Measurements from ENCODE around the gene ALMS1. TPM values are rescaled to one million over a fixed set of nuclear protein-coding genes. Genes with fewer than 3 reads are reported as not detected.
A peak's percentile ranks its signal among the peaks of the same experiment; 100 is the strongest.

Gene ALMS1, protein sequence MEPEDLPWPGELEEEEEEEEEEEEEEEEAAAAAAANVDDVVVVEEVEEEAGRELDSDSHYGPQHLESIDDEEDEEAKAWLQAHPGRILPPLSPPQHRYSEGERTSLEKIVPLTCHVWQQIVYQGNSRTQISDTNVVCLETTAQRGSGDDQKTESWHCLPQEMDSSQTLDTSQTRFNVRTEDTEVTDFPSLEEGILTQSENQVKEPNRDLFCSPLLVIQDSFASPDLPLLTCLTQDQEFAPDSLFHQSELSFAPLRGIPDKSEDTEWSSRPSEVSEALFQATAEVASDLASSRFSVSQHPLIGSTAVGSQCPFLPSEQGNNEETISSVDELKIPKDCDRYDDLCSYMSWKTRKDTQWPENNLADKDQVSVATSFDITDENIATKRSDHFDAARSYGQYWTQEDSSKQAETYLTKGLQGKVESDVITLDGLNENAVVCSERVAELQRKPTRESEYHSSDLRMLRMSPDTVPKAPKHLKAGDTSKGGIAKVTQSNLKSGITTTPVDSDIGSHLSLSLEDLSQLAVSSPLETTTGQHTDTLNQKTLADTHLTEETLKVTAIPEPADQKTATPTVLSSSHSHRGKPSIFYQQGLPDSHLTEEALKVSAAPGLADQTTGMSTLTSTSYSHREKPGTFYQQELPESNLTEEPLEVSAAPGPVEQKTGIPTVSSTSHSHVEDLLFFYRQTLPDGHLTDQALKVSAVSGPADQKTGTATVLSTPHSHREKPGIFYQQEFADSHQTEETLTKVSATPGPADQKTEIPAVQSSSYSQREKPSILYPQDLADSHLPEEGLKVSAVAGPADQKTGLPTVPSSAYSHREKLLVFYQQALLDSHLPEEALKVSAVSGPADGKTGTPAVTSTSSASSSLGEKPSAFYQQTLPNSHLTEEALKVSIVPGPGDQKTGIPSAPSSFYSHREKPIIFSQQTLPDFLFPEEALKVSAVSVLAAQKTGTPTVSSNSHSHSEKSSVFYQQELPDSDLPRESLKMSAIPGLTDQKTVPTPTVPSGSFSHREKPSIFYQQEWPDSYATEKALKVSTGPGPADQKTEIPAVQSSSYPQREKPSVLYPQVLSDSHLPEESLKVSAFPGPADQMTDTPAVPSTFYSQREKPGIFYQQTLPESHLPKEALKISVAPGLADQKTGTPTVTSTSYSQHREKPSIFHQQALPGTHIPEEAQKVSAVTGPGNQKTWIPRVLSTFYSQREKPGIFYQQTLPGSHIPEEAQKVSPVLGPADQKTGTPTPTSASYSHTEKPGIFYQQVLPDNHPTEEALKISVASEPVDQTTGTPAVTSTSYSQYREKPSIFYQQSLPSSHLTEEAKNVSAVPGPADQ (N-terminal part only)
- total RNA-seq = 25.0 TPM

DNA sequence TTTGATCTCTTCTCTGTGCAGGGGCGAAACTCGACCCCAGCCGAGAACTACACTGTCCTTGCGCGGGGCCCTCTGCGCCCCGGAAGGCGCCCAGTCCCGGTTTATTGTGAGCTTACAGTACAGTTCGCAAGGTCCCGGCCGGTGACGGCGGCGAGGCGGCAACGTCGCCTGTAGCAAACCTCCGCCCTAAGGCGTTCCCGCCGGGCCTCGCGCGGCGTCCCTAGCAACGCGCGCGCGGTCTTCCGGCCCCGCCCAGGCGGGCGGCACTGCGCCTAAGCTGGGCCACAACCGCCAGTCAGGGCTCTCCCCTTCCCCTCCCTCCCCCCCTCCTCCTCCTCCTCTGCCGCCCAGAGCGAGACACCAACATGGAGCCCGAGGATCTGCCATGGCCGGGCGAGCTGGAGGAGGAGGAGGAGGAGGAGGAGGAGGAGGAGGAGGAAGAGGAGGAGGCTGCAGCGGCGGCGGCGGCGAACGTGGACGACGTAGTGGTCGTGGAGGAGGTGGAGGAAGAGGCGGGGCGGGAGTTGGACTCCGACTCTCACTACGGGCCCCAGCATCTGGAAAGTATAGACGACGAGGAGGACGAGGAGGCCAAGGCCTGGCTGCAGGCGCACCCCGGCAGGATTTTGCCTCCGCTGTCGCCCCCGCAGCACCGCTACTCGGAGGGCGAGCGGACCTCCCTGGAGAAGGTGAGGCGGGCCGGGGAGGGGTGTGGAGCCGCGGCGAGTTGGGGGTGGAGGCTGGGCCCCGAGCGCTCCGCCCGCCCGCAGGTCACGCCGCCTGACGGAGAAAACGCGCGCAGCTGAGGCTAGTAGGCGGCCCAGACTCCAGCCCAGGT is at the start of gene ALMS1:
Gene ALMS1, plus strand, starts transcription at position 333 of the 838 bp plus-strand sequence. Its CDS starts 33 bp downstream, at position 366.
- peak in 1 of 2 donors; percentile 92 for DNase-seq (ENCODE audit: extremely low spot score in 2 of 2)
- Histone ChIP-seq H3K27ac (peak within 1 kb of the TSS; percentile 89), H3K4me3 (peak within 1 kb of the TSS; percentile 79 to 80), H3K9me3 (no peaks in the 10 kb centered on the region), H3K4me1 (peaks cover 22% of the 10 kb centered on the region), H3K27me3 (no peaks in the 10 kb centered on the region), H3K36me3 (no peaks in the 10 kb centered on the region)
- TF ChIP-seq POLR2A (IDR thresholded peaks at IDR 0.05) (no peak), POLR2AphosphoS5 (IDR thresholded peaks at IDR 0.05; ENCODE audit: insufficient read depth in 1 of 2, low read depth in 1 of 2) (peak in 1 of 2 donors; percentile 86)
- TF ChIP-seq, protein P1, sequence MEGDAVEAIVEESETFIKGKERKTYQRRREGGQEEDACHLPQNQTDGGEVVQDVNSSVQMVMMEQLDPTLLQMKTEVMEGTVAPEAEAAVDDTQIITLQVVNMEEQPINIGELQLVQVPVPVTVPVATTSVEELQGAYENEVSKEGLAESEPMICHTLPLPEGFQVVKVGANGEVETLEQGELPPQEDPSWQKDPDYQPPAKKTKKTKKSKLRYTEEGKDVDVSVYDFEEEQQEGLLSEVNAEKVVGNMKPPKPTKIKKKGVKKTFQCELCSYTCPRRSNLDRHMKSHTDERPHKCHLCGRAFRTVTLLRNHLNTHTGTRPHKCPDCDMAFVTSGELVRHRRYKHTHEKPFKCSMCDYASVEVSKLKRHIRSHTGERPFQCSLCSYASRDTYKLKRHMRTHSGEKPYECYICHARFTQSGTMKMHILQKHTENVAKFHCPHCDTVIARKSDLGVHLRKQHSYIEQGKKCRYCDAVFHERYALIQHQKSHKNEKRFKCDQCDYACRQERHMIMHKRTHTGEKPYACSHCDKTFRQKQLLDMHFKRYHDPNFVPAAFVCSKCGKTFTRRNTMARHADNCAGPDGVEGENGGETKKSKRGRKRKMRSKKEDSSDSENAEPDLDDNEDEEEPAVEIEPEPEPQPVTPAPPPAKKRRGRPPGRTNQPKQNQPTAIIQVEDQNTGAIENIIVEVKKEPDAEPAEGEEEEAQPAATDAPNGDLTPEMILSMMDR (IDR thresholded peaks at IDR 0.05) = peak in 1 of 3 experiments; percentile 21
- intact Hi-C loops (cut with DNase I) = no loop called here

DNA sequence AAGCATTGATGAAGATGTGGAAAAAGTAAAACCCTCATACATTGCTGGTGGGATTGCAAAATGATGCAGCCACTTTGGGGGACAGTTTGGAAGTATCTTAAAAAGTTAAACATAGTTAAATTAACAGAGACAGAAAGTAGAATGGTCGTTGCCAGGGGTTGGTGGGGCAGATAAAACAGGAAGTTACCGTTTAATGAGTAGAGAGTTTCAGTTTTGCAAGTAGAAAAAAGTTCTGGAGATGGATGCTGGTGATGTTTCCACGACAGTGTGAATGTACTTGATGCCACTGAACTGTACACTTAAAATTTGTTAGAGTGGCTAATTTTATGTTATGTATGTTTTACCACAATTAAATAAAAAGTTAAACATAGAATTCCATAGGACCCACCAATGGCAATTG is 47.8 kb upstream of the ALMS1 start:
- Histone ChIP-seq H3K4me3 (no peak overlapping the region), H3K27me3 (no peaks in the 10 kb centered on the region), H3K9me3 (no peaks in the 10 kb centered on the region), H3K4me1 (no peaks in the 10 kb centered on the region), H3K36me3 (no peaks in the 10 kb centered on the region), H3K27ac (no peak overlapping the region)
- intact Hi-C loops (cut with DNase I) = no loop called here
- TF ChIP-seq POLR2AphosphoS5 (IDR thresholded peaks at IDR 0.05; ENCODE audit: insufficient read depth in 1 of 2, low read depth in 1 of 2) = no peak
- no peak for TF ChIP-seq POLR2A (IDR thresholded peaks at IDR 0.05)
- TF ChIP-seq, protein P1 (IDR thresholded peaks at IDR 0.05) = no peak
- no peak for DNase-seq (ENCODE audit: extremely low spot score in 2 of 2)

DNA sequence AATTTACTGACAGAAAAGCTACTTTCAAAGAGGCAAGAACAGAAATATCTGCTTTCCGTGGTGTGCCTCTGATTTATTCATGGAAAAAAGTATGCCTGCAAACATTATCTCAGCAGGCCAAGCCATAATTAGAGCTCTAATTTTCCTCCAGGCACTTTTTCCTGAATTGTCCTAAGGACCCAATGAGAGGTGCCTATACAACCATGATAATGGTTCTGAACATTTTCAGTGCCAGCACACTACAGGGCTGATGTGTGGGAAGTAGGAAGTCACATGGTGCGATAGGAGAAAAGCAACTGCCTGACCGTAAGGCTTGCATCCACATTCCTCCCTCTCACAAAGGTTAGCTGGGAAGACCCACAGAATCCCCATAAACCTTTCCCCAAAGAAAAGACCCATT is 46.4 kb upstream of the ALMS1 start:
- TF ChIP-seq POLR2A (IDR thresholded peaks at IDR 0.05) = no peak
- TF ChIP-seq POLR2AphosphoS5 (IDR thresholded peaks at IDR 0.05; ENCODE audit: insufficient read depth in 1 of 2, low read depth in 1 of 2) = no peak
- TF ChIP-seq, protein P1 (IDR thresholded peaks at IDR 0.05) = no peak
- no peak for DNase-seq (ENCODE audit: extremely low spot score in 2 of 2)
- Histone ChIP-seq H3K4me1 (no peaks in the 10 kb centered on the region), H3K27ac (no peak overlapping the region), H3K36me3 (no peaks in the 10 kb centered on the region), H3K9me3 (no peaks in the 10 kb centered on the region), H3K4me3 (no peak overlapping the region), H3K27me3 (no peaks in the 10 kb centered on the region)
- intact Hi-C loops (cut with DNase I) = no loop called here

- Histone ChIP-seq H3K36me3 (no peaks in the 10 kb centered on the region), H3K4me3 (no peak overlapping the region), H3K27me3 (no peaks in the 10 kb centered on the region), H3K4me1 (no peaks in the 10 kb centered on the region), H3K9me3 (no peaks in the 10 kb centered on the region), H3K27ac (no peak overlapping the region)
- no peak for DNase-seq (ENCODE audit: extremely low spot score in 2 of 2)
- intact Hi-C loops (cut with DNase I) = no loop called here
- no peak for TF ChIP-seq POLR2A (IDR thresholded peaks at IDR 0.05)
- TF ChIP-seq, protein P1 (IDR thresholded peaks at IDR 0.05) = no peak
- TF ChIP-seq POLR2AphosphoS5 (IDR thresholded peaks at IDR 0.05; ENCODE audit: insufficient read depth in 1 of 2, low read depth in 1 of 2) = no peak
These were observed 44.6 kb upstream of the ALMS1 start for GRCh38 chr2:73341039-73341438.
